K562 (cell line): ENCODE data around the gene CHD3.

Experiments used
- EGR1 ChIP-seq: fragments of 450-650 bp; conservative IDR thresholded peaks from 2 replicates; pipeline ENCODE4 v1.6.1; 2017; ENCODE audit warnings: mild to moderate bottlenecking
- NFATC3 ChIP-seq: fragments of 450-650 bp; IDR thresholded peaks from 2 replicates; pipeline ENCODE4 v1.6.1; 2017; ENCODE audit warnings: mild to moderate bottlenecking
- POLR2G ChIP-seq: fragments of 200-400 bp; formaldehyde crosslinking; IDR thresholded peaks from 2 replicates; pipeline ENCODE4 v1.6.1; 2017; ENCODE audit warnings: low read depth, mild to moderate bottlenecking, antibody characterized with exemption, low read length, moderate library complexity
- ZNF24 ChIP-seq: fragments of 450-650 bp; IDR thresholded peaks from 2 replicates; pipeline ENCODE4 v1.6.1; 2016

DNA sequence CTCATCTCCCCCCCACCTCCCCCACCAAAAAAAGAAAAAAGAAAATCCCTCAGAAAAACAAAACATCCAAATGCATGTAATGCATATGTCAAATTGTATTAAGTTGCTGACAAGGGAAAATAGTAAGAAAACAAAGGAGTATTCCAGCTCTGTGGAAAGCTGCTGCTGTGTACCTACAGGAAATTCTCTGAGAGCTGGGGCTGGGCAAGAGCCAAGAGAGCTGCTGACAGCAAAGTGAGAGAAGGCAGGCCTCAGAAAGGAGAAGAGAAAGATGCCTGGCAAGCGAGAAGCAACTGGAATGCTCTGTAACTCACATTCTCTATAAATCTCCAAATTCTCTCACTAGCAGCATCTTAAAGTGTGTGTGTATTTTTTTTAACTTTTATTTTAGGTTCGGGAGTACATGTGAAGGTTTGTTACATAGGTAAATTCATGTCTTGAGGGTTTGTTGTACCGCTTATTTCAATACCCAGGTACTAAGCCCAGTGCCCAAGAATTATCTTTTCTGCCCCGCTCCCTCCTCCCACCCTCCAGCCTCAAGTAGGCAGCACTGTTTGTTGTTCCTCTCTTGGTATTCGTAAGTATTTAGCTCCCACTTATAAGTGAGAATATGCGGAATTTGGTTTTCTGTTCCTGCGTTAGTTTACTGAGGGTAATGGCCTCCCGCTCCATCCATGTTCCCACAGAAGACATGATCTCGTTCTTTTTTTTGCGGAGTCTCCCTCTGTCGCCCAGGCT lies 67.8 kb downstream of the CHD3 start:
- no peak for TF ChIP-seq EGR1
- TF ChIP-seq ZNF24, result no peak
- TF ChIP-seq POLR2G, result no peak
- TF ChIP-seq NFATC3, result no peak
